ENCODE results near the gene ANTXRL.
"Not testable (repeated sequence)": the region's sequence is repeated elsewhere in the genome, so short reads cannot be mapped to it uniquely, and the experiment has no call there.

ANTXRL gene

DNA sequence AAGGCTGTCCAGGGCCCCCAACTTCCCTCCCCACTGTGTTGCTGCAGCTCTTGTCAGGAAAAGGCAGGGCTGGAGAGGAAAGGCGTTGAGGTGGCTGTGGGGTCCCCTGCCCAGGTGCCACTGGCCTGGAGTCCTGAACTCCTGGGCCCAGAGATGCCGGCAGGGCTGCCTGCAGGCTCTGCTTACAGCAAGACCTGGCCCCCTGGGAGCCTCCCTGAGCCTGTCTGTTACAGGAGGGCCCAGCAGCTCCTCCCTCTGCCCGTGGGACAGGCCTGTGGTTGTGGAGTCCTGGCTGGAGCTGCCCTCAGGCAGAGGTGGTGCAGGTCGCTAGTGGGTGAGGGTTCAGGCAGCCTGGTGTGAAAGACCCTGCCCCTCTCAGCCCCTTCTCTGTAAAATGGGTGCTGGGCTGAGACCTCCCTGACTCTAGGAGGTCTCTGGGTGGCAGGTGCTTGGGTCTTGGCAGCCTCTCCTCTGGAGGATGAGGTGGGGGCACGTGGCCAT is 9.9 kb downstream of the ANTXRL start:
- DNase-seq: no peak

DNA sequence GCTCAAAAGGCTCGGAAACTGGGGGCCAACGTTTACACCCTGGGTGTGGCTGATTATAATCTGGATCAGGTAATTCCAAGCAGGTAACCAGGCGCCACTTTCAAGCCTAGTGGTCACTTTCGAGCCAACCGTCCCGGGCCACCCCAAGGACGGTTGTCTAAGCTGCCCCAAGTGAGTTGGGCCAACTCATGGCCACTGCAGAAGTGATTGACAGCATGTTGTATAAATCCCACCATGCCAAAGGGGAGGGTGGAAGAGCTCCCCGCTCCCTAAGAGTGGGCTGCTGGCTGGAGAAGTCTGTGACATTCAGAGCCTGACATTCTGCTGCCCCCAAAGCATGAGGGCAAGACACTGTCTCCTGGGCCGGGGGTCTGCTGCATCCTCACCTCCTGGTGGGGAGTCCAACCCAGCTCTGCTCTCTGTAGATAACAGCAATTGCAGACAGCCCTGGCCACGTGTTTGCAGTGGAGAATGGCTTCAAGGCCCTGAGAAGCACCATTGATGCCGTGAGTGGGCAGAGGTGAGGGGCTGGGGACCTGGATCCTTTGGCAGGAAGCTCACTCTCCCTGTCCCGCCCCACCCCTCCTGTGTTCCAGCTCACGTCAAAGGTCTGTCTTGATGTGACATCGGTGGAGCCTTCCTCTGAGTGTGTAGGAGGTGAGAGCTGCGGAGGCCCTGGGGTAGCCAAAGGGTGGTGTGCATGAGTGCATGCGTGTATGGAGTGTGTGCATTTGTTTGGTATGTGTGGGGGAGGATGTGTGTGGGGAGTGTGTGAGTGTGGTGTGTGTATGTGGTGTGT is 10.8 kb downstream of the ANTXRL start:
- no peak for DNase-seq

DNA sequence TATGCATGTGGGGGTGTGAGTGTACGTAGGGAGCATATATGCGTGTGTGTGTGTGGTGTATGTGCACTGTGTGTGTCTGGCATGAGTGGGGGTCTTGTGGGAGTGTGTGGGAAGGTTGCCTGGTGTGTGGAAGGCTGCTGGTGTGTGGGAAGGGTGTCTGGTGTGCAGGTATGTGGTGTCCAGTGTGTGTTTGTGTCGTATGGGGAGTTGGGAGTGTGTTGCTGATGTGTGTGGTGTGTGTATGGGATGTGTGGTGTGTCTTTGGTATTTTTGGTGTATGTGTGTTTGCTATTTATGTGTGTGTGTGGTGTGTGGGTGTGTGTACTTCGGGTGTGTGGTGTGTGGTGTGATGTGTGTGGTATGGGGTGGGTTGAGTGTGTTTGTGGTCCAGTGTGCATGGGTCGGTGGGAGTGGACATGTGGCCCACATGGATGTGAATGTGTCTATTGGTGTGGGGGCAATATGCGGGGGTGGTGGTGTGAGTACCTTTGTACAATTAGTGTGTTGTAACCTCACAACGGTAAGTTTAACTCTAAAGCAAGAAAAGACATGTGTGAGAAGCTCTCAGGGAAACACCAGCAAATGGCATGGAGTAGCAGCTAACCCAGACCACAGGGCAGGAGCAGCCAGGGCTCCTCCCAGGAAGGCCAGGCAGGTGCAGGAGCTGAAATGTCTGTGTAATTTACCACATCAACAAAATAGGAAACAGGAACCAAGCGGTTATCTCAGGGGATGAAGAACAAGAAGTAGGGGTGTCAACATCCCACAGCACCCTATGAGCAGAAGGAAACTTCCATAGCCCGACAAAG is 11.9 kb downstream of the ANTXRL start:
- no peak for DNase-seq

DNA sequence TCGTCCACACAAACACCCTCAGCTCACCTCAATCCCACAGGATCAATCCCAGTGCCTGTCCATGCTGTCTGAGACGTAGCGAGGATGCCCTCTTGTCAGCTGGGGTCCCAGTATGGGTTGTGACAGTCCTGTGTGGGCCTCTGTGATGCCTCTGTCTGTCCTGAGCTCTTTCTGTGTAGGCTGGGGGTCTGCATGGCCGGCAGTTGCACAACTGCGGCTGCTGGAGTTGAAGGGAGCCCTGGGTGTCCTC is 12.4 kb downstream of the ANTXRL start:
- DNase-seq: no peak

DNA sequence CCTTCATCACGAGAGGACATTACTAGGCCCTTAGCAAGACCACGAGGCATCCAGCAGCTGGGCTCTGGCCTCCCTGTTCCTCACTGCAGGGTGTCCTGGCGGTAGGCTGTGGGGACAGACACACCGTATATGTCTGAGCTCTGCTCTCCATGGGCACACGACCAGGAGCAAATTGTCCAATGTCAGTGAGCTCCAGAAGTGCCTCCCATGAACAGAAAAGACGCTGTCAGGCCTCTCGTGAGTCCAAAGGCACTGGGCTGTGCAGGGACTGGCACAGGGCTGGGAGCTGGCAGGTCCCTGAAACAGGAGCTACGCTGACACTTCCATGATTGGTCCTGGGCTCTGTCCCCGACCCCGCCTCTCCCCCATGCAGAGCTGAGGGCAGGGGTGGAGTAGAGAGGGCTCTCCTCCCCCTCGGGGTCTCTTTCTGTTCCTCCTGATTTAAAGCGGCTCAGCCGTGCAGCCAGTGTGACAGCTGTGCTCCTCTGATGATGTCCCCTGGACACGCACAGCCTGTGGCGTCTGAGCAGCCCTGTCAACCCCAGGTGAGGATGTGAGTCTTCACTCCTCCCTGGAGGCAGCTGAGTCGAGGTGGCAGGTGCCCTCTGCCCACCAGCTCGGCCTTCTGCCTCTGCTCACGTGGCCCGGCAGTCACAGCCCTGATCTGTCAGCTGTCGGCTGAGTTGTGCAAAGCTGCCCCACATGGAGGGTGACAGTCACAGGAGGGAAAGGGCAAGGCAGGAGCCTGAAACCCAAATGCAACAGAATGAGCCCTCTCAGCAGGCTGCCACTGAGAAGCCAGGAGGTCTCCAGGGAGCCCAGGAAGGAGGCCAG is 13.0 kb downstream of the ANTXRL start:
- no peak for DNase-seq

DNA sequence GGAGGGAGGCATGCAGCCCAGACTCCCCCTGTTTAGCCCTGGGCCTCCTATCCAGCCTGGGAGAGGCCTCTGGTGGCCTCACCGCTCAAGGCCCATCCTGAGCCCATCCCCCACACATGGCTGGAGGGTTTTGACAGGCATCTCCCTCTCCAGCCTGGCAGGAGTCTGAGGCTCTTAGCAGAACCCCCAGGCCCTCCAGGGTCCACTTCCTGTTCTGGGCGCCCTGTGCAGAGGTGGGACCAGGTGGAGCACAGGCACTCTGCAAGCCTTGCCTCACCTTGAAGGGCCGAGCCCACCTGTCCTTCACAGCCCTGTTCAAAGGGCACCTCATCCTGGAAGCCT is 13.5 kb downstream of the ANTXRL start:
- DNase-seq: not testable (repeated sequence)

DNA sequence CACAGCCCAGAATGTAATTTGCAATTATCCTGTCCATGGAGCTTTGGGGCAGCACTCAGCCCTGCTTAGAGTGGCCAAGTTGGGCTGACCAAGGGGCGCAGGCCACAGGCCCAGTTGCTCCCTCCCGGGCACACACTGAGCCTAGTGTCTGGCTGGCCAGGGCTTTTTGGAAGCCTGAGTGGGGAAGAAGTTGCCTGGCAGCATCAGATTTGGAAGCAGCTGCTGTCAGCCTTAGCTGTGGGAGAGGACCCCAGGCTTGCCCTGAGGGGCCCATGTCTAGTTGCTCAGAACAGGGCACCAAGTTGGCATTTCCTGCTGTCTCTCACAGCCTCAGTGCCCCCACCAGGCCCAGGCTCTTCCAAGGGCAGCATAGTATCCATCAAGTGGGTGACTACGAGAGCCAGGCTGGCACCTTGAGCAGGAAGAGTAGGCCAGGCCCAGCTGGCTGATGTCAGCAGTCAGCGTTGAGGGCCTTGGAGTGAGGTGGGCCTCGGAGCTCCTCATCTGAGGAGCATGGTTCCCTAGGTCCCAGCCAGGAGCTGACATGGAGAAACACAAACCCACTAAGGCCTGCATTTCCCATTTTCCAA is 14.4 kb downstream of the ANTXRL start:
- no peak for DNase-seq

DNA sequence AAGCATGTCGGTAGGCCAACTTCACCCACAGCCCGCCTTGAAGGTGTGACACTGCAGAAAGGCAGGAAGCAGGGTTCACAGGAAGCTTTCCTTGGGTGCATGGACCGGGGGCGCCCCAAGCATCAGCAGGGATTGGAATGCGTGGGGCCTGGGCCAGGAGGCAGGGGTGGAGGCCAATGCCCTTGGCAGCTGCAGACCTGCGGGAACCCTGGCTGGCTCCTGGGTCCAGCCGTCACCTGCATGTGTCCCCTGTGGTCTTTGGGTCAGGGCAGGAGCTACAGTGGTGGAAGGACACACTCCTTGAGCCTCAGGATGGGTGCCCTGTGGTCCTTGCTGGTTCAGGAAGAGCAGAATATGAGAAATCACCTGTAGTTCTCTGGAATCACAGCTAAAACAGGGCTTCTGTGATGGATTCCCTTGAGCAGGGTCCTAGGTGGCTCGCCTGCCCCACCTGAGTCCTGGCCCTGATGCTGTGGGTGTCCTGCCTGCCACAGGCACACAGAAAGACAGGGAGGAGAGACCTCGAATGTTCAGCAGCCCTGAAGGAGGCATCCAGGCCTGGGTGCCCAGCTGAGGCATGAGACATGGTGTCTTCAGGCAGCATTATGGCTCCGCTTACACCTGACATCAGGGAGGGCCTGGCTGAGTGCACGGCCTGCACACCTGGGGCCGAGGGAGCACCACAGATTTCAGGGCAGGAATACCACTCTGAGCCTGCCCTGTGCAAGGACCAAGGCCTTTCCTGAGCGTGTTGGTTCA is 15.1 kb downstream of the ANTXRL start:
- DNase-seq: no peak

DNA sequence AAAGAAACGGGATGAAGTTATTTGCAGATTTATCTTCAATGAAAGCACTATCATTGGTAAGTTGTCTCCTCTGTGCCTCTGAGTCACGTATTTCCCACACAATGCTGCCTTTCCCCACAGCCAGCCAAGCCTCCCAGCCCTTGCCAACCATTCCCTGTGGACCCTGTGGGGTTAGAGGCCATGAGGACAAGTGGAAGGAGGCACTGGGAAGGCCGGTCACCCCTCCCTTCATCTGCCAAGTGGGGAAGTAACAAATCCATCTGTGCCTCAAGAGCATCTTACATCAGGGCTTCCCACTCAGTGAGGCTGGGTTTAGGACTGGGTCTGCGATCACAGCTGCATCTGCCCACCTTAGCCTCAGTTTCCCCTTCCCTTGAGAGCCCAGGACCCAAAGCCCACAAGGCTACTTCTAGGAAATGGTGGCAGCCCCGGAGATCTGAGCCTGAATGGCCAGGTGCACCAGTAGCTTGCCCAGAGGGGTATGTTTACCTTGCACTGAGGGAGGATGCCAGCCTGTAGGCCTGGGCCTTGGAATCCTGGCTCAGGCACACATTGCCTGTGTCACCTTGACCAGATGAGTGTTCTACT is 16.1 kb downstream of the ANTXRL start:
- not testable (repeated sequence) for DNase-seq

DNA sequence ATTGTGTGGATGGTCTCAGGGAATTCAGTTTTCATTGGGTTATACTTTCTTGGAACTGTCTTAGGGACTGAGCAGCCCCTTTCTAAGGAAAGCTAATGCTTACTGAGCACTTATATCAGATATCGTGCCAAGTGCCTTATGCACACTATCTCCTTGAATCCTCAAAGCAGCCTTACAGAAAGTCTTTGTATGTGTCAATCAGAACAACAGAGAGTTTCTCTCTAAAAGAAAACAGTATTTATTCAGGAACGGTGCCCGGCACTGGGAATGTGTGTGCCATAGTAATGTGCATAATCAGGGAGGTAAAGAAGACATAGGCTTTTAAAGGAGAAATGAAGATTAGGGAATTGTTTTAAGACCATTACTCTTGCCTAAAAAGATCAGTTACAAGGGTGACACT is 17.3 kb downstream of the ANTXRL start:
- no peak for DNase-seq

DNA sequence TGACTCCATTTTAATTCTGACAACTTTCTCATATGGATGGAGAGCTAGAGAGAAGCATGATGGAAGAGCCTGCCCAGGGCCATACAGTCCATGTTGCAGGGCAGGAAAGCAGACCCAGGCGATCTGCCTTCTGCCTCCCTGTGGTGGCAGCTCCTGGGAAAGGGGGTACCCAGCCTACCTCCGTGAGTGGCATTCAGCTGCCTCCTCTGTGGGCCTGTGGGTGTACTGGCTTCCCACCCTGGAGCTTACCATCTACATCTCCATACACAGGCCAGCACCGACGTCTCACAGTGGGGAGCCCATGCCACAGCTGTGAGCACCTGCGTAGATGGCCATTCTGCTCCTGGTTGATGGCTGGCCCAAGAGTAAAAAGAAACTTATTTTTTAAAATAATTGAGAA is 17.9 kb downstream of the ANTXRL start:
- DNase-seq: not testable (repeated sequence)

DNA sequence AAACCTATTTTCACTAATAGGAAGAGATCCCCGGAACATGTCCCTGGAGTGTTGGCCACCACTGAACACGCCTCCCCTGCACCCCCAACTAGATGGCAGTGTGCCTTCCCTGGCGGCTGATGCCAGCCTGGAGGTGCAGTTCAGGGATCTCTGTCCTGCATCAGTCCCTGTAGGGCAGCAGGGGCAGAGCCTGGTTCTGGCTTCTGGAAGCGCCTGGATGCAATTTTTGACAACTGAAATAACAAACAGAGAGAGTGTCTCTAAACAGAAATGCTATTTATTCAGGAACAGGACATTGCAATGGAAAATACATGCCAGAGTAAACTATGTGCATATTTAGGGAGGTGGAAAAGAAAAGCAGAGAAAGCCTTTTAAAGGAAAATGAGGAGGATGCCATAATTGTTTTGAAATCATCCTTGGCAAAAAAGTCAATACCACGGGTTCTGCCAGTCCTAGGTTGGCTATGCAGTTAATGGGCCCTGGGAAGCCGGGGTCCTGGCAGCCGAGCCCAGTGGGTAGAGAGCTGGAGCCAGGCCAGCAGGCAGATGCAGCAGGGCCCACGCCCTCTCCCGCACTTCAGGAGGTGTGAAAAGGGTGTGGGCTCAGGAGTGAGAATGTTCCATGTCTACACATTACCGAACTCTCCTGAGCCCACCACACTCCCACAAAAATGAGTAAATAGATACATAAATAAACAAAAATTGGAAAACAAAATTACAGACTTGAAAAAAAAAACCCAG is 18.5 kb downstream of the ANTXRL start:
- no peak for DNase-seq

DNA sequence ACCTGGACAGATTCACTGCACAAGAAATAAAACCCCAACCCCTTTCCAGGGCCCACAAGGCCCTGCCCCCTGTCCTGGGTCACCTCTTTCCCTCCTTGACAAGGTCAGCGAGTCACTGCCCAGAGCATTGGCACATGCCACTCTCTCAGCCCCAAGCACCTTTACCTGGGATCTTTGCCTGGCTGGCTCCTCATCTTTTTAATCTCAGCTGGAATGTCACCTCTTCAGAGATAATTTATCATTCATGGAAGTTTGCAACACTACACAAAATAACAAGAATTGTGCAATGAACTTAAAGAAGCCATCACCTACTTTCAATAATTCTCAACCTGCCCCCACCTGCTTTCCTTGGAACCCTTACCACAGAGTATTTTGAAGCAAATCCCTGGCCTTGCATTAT is 19.2 kb downstream of the ANTXRL start:
- no peak for DNase-seq

DNA sequence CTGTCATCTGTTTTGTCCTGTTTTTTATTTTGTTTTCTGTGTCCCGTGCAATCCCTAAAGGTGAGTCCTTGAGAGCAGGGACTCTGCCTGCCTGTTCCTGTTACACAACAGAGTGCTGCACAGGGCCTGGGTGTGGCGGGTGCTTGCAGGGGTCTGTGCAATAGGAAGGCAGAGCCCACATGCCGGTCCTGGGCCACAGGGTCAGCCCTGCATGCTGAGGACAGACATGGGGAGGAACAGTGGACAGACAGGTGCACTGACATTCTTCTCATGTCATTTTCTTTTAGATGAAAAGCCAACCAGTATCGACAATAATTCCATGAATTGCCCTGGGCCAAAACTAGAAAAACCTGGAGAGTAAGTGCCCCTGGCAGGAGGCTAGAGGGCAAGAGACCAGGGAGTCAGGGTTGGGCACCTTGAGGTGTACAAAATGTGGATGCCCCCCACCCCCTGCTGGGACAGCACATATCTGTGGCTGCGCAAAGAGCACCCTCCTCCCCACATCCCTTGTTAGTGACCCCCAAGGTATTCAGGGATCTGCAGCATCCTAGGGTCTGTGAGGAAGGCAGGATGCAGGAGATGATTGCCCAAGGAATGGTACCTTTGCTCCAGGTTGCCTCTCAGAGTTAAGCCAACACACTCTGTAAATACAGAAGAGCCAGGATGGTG is 19.9 kb downstream of the ANTXRL start:
- no peak for DNase-seq

DNA sequence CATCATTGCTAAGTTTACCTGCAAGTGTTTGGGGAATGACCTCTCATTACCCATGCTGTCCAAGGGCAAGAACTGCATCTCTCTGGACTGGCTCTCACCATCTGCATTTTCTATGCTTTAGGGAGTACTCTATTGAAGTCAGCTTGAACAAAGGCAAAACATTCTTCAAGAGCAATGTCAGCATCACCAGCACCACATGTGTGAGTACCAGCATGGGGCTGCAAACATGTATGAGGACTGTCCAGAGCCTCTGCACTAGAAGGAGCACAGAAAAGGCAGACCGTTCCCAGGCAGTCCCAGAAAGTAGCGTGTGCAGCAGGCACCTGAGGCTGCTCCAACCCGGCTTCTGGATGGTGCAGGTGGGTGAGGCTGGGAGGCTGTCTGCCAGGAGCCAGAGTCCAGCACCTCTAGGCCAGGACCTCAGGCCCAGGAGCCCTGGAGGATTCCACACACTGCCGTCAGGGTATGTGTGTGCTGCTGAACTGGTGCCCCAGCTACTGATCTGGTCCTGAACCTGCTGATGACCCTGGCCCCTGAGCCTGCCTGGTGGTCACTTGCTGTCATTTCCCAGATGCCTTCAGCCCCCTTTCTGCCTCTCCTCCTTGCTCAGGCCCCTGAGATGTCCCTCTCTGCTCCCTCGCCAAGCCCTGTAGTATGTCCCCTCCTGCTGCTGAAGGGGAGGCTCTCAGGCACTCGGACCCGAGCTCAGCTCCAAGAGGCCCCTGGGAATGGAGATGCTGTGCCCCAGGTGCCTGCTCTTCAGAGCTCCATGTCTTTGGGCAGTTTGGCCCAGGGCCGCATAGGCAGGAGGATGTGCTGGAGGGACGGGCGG is 20.7 kb downstream of the ANTXRL start:
- DNase-seq: no peak

DNA sequence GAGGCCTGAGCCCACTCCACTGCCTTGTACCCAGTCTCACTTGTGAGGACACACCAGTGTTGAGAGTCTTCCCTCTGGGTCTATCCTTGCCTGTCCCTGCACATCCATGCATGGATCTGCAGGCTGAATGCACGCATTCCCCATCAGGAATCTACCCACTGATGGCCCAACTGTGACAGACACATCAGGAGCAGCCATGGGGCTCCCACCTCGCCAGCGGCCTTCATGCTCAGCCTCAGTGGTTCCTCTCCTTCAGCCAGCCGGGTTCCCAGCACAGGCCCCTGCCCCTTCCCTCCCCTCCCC is 21.3 kb downstream of the ANTXRL start:
- DNase-seq: no peak

DNA sequence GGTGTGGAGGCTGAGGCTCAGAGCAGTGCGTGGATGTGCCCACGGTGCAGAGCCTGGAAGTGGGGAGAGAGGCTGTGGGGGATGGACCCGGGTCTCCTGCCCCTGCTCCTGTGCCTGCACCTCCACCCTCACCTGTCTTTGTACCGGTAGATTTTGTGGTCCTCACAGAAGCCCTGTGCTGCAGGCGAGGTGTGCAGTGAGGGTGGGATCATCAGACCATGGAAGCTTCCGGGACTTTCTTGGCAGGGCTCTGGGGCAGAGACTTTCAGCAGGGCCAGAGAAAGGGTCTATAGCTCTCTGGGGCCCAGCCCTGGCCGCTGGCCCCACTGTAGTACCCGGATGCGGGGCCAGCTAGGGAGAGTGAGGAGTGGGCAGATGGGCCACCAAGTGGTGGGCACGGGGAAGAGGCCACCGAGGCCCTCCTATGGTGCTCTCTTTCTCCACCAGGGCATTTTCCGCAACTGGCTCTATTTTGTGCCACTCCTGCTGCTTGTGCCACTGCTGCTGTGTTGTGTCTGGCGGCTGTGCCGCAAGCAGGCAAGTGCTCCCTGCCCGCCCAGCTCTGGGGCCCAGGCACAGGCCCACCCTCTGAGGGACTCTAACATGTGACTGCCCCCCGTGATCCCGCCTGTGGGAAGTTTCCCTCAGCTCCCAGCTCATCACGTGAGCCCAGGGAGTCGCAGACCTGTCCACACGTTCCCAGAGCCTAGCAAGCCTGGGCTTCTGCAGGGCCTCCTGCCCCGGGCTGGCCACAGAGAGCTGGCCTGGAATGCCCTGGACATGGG is 22.1 kb downstream of the ANTXRL start:
- no peak for DNase-seq

DNA sequence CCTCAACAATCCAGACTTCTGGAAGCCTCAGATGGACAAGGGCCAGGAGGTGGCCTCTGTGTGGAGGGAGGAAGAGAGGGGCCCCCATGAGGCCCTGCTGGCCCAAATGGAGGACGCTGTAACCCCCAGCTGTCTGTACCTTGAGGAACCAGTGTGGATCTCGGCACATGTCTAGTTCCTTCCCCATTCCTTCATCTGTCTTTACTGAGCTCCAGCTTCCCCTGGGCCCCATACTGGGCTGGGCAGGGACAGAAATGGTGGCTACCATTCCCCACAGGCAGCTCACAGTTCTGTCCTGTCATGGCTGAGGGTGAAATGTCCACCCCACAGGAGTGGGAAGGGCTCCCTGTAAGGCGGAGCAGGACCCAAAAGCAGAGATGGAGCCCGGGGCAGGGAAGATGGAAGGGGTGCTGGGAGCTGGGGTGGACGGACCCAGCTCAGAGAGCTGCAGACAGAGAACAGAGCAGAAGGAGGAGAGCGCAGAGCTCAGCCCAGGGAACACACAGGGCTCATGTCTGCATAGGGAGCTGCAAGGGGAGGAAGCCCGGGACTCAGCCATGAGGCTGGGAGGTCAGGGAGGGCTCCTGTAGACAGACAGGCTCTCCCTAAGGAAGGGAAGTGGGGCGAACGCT is 22.8 kb downstream of the ANTXRL start:
- no peak for DNase-seq

DNA sequence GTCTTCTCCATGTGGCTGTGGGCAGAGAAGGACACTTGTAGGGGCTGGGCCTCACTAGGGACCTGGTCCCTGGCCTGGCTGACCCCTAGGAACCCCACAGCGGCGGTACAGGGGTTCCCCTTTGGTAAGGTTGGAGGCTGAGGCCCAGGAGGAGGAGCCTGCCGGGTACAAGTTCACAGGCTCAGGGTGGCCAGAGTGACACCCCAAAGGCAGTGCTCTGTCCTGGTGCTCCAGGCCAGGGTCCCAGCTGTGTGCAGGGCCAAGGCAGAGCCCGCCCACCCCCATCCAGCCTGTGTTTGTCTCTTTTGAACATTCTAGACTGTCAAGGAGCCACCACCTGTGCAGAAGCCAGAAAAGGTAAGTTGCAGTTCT is 23.3 kb downstream of the ANTXRL start:
- no peak for DNase-seq
